Adrenal gland (tissue), 5 donors: ENCODE measurements around the gene MSL2.

Experiments
- POLR2A ChIP-seq, 2 donors: fragments of 450-650 bp; IDR thresholded peaks; one replicate each; pipeline ENCODE4 v1.6.1; 2017; ENCODE audit warnings: antibody characterized with exemption in 2 of 2, mild to moderate bottlenecking in 2 of 2, moderate library complexity in 1 of 2
- TF ChIP-seq, protein P1 (sequence below), 6 experiments: fragments of 450-650 bp in 4 of 6; fragments of 200-600 bp in 2 of 6; sonication (generic) in 1 of 6; IDR thresholded peaks; 1 replicate in 5 of 6; 2 replicates in 1 of 6; pipeline versions ENCODE4 v1.5.1 to v1.8.0; 2016 to 2021; ENCODE audit warnings: antibody characterized with exemption in 6 of 6, mild to moderate bottlenecking in 2 of 6, moderate library complexity in 1 of 6
- donor health status: DM: no; HTN: no; CAD: no.

DNA sequence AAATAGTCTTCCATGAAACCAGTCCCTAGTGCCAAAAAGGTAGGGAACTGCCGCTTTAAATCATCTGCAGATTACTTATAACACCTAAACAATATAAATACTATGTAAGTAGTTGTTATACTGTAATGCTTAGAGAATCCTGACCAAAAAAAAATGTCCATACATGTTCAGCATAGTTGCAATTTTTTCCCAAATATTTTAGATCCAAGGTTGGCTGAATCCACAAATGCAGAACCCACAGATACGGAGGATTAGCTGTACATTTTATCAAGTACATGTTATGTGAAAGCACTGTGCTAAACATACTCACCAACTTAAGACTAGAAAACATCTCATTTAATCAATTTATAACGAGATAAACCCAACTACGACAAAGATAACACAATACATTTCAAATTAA, 9.3 kb downstream of the MSL2 start:
- TF ChIP-seq, protein P1, sequence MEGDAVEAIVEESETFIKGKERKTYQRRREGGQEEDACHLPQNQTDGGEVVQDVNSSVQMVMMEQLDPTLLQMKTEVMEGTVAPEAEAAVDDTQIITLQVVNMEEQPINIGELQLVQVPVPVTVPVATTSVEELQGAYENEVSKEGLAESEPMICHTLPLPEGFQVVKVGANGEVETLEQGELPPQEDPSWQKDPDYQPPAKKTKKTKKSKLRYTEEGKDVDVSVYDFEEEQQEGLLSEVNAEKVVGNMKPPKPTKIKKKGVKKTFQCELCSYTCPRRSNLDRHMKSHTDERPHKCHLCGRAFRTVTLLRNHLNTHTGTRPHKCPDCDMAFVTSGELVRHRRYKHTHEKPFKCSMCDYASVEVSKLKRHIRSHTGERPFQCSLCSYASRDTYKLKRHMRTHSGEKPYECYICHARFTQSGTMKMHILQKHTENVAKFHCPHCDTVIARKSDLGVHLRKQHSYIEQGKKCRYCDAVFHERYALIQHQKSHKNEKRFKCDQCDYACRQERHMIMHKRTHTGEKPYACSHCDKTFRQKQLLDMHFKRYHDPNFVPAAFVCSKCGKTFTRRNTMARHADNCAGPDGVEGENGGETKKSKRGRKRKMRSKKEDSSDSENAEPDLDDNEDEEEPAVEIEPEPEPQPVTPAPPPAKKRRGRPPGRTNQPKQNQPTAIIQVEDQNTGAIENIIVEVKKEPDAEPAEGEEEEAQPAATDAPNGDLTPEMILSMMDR (IDR thresholded peaks at IDR 0.05), result no peak
- no peak for TF ChIP-seq POLR2A (IDR thresholded peaks at IDR 0.05)
